AG20443 (cell line): ENCODE results near the gene FABP7.
"Not testable (repeated sequence)": the region's sequence is repeated elsewhere in the genome, so short reads cannot be mapped to it uniquely, and the experiment has no call there.

Source experiments
- DNase-seq: peaks from one replicate; pipeline ENCODE4 v3.0.0; 2012; ENCODE audit warnings: low spot score, mixed read lengths

The FABP7 gene

GRCh38 chr6:122779667-122780066 is at the start of gene FABP7:
TSS of gene FABP7 (plus strand) at chr6:122779716. CDS start at chr6:122779795, 79 bp downstream.
- DNase-seq = no peak

GRCh38 chr6:122730334-122730733 is 49.2 kb upstream of the FABP7 start:
- no peak for DNase-seq

GRCh38 chr6:122730775-122731386 is 48.6 kb upstream of the FABP7 start:
- DNase-seq = peak; percentile 47

GRCh38 chr6:122733259-122733658 is 46.3 kb upstream of the FABP7 start:
- no peak for DNase-seq

GRCh38 chr6:122734529-122735395 is 44.8 kb upstream of the FABP7 start:
- no peak for DNase-seq

GRCh38 chr6:122735582-122735981 is 43.9 kb upstream of the FABP7 start:
- DNase-seq = no peak

GRCh38 chr6:122736163-122736562 is 43.4 kb upstream of the FABP7 start:
- DNase-seq = no peak

GRCh38 chr6:122736616-122737015 is 42.9 kb upstream of the FABP7 start:
- no peak for DNase-seq

GRCh38 chr6:122740091-122740490 is 39.4 kb upstream of the FABP7 start:
- DNase-seq = no peak

GRCh38 chr6:122740936-122741335 is 38.6 kb upstream of the FABP7 start:
- no peak for DNase-seq

GRCh38 chr6:122744247-122744646 is 35.3 kb upstream of the FABP7 start:
- peak; percentile 14 for DNase-seq

GRCh38 chr6:122744856-122745255 is 34.7 kb upstream of the FABP7 start:
- not testable (repeated sequence) for DNase-seq

- DNase-seq = no peak
Observed at GRCh38 chr6:122746688-122747087, 32.8 kb upstream of the FABP7 start.

- DNase-seq = no peak
Observed at GRCh38 chr6:122747573-122747972, 31.9 kb upstream of the FABP7 start.

- DNase-seq = not testable (repeated sequence)
Observed at GRCh38 chr6:122748945-122749344, 30.6 kb upstream of the FABP7 start.

GRCh38 chr6:122749451-122750050 is 30.0 kb upstream of the FABP7 start:
- no peak for DNase-seq

GRCh38 chr6:122751326-122751725 is 28.2 kb upstream of the FABP7 start:
- DNase-seq = no peak

GRCh38 chr6:122752459-122752858 is 27.1 kb upstream of the FABP7 start:
- no peak for DNase-seq

- no peak for DNase-seq
Observed at GRCh38 chr6:122753000-122753687, 26.4 kb upstream of the FABP7 start.

GRCh38 chr6:122753688-122754056 is 25.8 kb upstream of the FABP7 start:
- peak; percentile 34 for DNase-seq

- no peak for DNase-seq
Observed at GRCh38 chr6:122754191-122754731, 25.3 kb upstream of the FABP7 start.

- DNase-seq = no peak
Observed at GRCh38 chr6:122755901-122756300, 23.6 kb upstream of the FABP7 start.
